Cardiac muscle cell (in vitro differentiated cells and primary cell): ENCODE results near the gene TFDP1. TPM values are rescaled to one million over a fixed set of nuclear protein-coding genes. Genes with fewer than 3 reads are reported as not detected.

Source experiments
- DNase-seq, 2 donors: peaks; one replicate each; pipeline versions ENCODE4 v3.0.0 to v3.0.0-alpha.2; 2010 to 2017; ENCODE audit warnings: low read depth in 1 of 2, low spot score in 1 of 2
- H3K27ac ChIP-seq: fragments of 200-600 bp; sonication (generic); 2 replicates; pipeline ENCODE4 v1.5.1; 2016
- H3K27me3 ChIP-seq: fragments of 200-600 bp; sonication (generic); 2 replicates; pipeline ENCODE4 v1.6.0; 2016; ENCODE audit warnings: control low read depth
- H3K36me3 ChIP-seq: fragments of 200-600 bp; sonication (generic); 2 replicates; pipeline ENCODE4 v1.5.1; 2016; ENCODE audit warnings: control low read depth
- H3K4me1 ChIP-seq: fragments of 200-600 bp; sonication (generic); 2 replicates; pipeline ENCODE4 v1.8.1; 2017; ENCODE audit warnings: low read depth, mild to moderate bottlenecking, mixed run types
- H3K4me3 ChIP-seq: fragments of 200-600 bp; sonication (generic); 2 replicates; pipeline ENCODE4 v1.5.1; 2016; ENCODE audit warnings: mild to moderate bottlenecking
- H3K9me3 ChIP-seq: fragments of 200-600 bp; sonication (generic); 2 replicates; pipeline ENCODE4 v1.5.1; 2017; ENCODE audit warnings: low read depth, mild to moderate bottlenecking, control low read depth
- CTCF ChIP-seq: IDR thresholded peaks from 2 replicates; pipeline ENCODE4 v1.5.1; 2012; ENCODE audit warnings: low read depth, mild to moderate bottlenecking, low read length
- polyA plus RNA-seq: library from polyadenylated mRNA; unstranded; fragments of >200 nt; fragmentation: Nextera tagmentation; extraction: Ambion mirVana; gene quantifications from 2 replicates; pipeline ENCODE4 v1.2.1, GENCODE V29; 2016
- total RNA-seq: library from RNA; depleted of rRNA; stranded (reverse); fragments of >200 nt; gene quantifications from 2 replicates; pipeline ENCODE4 v1.2.3, GENCODE V29; 2016

The TFDP1 gene
- total and polyA plus RNA-seq, 2 experiments from 2014 or later: 36.9 to 81.7 TPM

GRCh38 chr13:113565526-113566226, 18.9 kb upstream of the TFDP1 start:
- no peak for TF ChIP-seq CTCF
- no peaks in the 10 kb centered on the region for H3K36me3 ChIP-seq

GRCh38 chr13:113566227-113566561, 18.4 kb upstream of the TFDP1 start:
- H3K27me3 ChIP-seq: peaks cover 14% of the 10 kb centered on the region
- H3K27ac ChIP-seq: no peak overlapping the region
- no peak for DNase-seq
- no peaks in the 10 kb centered on the region for H3K4me1 ChIP-seq
- H3K36me3 ChIP-seq: no peaks in the 10 kb centered on the region
- no peak overlapping the region for H3K4me3 ChIP-seq
- no peak for TF ChIP-seq CTCF
- no peaks in the 10 kb centered on the region for H3K9me3 ChIP-seq

More at GRCh38 chr13:113565526-113566226, 18.9 kb upstream of the TFDP1 start:
- no peak for DNase-seq
- Histone ChIP-seq H3K27ac (no peak overlapping the region), H3K9me3 (no peaks in the 10 kb centered on the region), H3K4me1 (no peaks in the 10 kb centered on the region), H3K4me3 (no peak overlapping the region), H3K27me3 (peaks cover 13% of the 10 kb centered on the region)

- no peak overlapping the region for H3K27ac ChIP-seq
- no peaks in the 10 kb centered on the region for H3K36me3 ChIP-seq
- peaks cover 15% of the 10 kb centered on the region for H3K27me3 ChIP-seq
- no peaks in the 10 kb centered on the region for H3K4me1 ChIP-seq
- no peaks in the 10 kb centered on the region for H3K9me3 ChIP-seq
- DNase-seq: no peak
- no peak overlapping the region for H3K4me3 ChIP-seq
- no peak for TF ChIP-seq CTCF
These were observed 16.9 kb upstream of the TFDP1 start for GRCh38 chr13:113567681-113568080.

- no peak for TF ChIP-seq CTCF
- no peak overlapping the region for H3K4me3 ChIP-seq
- no peak for DNase-seq
- H3K27ac ChIP-seq: no peak overlapping the region
- no peaks in the 10 kb centered on the region for H3K36me3 ChIP-seq
- H3K4me1 ChIP-seq: no peaks in the 10 kb centered on the region
- H3K9me3 ChIP-seq: no peaks in the 10 kb centered on the region
- peaks cover 8% of the 10 kb centered on the region for H3K27me3 ChIP-seq
These were observed 11.5 kb upstream of the TFDP1 start for GRCh38 chr13:113573065-113573464.

- Histone ChIP-seq H3K4me1 (no peaks in the 10 kb centered on the region), H3K27ac (no peak overlapping the region), H3K36me3 (no peaks in the 10 kb centered on the region), H3K27me3 (peaks cover 6% of the 10 kb centered on the region), H3K4me3 (no peak overlapping the region), H3K9me3 (no peaks in the 10 kb centered on the region)
- TF ChIP-seq CTCF: no peak
- DNase-seq: no peak
These were observed 8.0 kb upstream of the TFDP1 start for GRCh38 chr13:113576597-113576996.
